ENCODE measurements around the gene SLAMF8.

SLAMF8 gene

DNA sequence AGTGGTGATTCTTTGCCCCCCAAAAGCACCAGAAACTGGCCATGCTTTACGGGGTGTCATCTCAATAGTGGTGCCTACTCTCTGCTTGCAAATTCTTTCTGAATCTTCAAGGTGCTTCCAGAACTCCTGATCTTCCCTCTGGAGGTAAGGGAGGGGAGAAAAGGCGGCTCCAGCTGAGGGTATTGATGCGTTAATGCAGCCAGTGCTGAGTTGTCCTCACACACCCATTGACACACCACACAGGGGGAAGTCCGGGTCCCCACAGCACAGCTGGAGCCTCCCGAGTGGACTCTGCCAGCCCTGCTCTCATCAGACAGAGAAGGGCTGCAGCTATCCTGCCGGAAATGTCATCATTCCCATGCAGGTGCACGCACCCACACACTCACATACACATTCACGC is 34.5 kb downstream of the SLAMF8 start:
- TF ChIP-seq, protein P1, sequence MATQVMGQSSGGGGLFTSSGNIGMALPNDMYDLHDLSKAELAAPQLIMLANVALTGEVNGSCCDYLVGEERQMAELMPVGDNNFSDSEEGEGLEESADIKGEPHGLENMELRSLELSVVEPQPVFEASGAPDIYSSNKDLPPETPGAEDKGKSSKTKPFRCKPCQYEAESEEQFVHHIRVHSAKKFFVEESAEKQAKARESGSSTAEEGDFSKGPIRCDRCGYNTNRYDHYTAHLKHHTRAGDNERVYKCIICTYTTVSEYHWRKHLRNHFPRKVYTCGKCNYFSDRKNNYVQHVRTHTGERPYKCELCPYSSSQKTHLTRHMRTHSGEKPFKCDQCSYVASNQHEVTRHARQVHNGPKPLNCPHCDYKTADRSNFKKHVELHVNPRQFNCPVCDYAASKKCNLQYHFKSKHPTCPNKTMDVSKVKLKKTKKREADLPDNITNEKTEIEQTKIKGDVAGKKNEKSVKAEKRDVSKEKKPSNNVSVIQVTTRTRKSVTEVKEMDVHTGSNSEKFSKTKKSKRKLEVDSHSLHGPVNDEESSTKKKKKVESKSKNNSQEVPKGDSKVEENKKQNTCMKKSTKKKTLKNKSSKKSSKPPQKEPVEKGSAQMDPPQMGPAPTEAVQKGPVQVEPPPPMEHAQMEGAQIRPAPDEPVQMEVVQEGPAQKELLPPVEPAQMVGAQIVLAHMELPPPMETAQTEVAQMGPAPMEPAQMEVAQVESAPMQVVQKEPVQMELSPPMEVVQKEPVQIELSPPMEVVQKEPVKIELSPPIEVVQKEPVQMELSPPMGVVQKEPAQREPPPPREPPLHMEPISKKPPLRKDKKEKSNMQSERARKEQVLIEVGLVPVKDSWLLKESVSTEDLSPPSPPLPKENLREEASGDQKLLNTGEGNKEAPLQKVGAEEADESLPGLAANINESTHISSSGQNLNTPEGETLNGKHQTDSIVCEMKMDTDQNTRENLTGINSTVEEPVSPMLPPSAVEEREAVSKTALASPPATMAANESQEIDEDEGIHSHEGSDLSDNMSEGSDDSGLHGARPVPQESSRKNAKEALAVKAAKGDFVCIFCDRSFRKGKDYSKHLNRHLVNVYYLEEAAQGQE (IDR thresholded peaks at IDR 0.05; ENCODE audit: insufficient read depth in 1 of 2, low read depth in 2 of 2, low read length in 2 of 2), result no peak
- TF ChIP-seq TAF1 (IDR thresholded peaks at IDR 0.05; ENCODE audit: borderline replicate concordance, insufficient read depth, low read length) (no peak), POLR2AphosphoS5 (IDR thresholded peaks at IDR 0.05; ENCODE audit: low read depth, low read length) (no peak), FOXP2 (optimal IDR thresholded peaks at IDR 0.05; ENCODE audit: borderline replicate concordance, extremely low read depth, extremely low read length, insufficient read depth) (no peak), SIN3A (IDR thresholded peaks at IDR 0.05; ENCODE audit: borderline replicate concordance, insufficient read depth, low read length) (no peak)

DNA sequence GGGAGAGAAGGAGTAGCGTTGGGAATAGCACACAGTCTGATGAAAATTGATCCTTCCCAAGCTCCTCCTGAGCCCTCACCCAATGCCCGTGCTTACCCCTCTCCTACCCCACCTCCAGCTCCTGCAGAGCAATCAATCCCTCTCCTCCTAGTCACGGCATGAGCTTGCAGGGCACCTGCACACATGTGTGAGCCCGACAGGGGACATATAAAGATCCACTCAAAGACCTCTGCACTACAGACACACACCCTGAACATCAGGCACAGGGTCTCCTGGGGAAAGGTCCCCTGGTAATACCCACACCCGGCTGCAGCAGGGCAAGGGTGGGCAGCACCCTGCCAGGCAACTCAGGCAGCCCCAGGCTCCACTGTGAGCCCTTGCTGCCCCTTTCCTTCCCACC is 35.4 kb downstream of the SLAMF8 start:
- TF ChIP-seq SIN3A (IDR thresholded peaks at IDR 0.05; ENCODE audit: borderline replicate concordance, insufficient read depth, low read length) (no peak), TAF1 (IDR thresholded peaks at IDR 0.05; ENCODE audit: borderline replicate concordance, insufficient read depth, low read length) (no peak), POLR2AphosphoS5 (IDR thresholded peaks at IDR 0.05; ENCODE audit: low read depth, low read length) (no peak), FOXP2 (optimal IDR thresholded peaks at IDR 0.05; ENCODE audit: borderline replicate concordance, extremely low read depth, extremely low read length, insufficient read depth) (no peak)
- TF ChIP-seq, protein P1 (IDR thresholded peaks at IDR 0.05; ENCODE audit: insufficient read depth in 1 of 2, low read depth in 2 of 2, low read length in 2 of 2), result no peak

DNA sequence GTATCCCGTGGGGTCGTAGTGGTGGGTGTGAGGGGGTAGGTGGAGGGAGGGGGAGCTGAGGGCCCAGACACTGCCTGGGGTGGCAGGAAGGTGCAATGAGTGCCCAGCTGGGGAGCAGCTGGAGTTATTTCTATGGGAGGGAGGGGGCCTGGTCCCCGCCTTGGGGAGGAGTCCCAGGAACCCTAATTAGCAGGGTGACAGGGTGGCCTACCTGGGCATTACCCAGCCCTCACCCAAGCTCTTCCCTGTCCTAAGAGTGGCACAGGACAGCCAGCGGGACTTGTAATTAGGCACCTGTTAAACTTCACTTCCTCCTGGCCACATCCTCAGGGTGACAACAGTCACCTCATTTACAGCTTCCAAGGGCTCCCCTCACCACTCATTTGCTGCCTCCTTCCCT is 35.9 kb downstream of the SLAMF8 start, which contains the start of gene VSIG8:
Gene VSIG8 (minus strand): TSS at position 101 of the 400 bp plus-strand sequence. CDS start 136 bp downstream, outside the sequence.
- TF ChIP-seq, protein P1 (IDR thresholded peaks at IDR 0.05; ENCODE audit: insufficient read depth in 1 of 2, low read depth in 2 of 2, low read length in 2 of 2), result no peak
- no peak for TF ChIP-seq SIN3A (IDR thresholded peaks at IDR 0.05; ENCODE audit: borderline replicate concordance, insufficient read depth, low read length)

DNA sequence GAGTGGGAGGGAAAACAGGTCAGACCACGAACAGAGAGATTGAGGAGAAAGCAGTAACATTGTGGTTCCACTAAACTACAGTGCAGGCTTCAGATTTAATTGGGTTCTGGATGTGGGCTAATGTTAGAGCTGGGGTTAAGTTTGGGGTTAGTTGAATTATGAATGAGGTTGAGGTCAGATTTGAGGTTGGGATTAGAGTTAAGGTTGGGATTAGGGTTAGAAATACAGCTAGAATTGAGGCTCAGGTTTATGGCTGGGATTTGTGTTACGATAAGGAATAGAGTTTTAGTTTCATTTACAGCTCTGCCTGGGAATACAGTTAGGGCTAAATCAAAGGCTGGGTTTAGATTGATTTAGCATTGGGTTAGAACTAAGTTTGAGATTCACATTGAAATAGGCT is 37.6 kb downstream of the SLAMF8 start:
- TF ChIP-seq, protein P1 (IDR thresholded peaks at IDR 0.05; ENCODE audit: insufficient read depth in 1 of 2, low read depth in 2 of 2, low read length in 2 of 2), result no peak
- no peak for TF ChIP-seq SIN3A (IDR thresholded peaks at IDR 0.05; ENCODE audit: borderline replicate concordance, insufficient read depth, low read length)
- no peak for TF ChIP-seq TAF1 (IDR thresholded peaks at IDR 0.05; ENCODE audit: borderline replicate concordance, insufficient read depth, low read length)
- no peak for TF ChIP-seq POLR2AphosphoS5 (IDR thresholded peaks at IDR 0.05; ENCODE audit: low read depth, low read length)
- TF ChIP-seq FOXP2 (optimal IDR thresholded peaks at IDR 0.05; ENCODE audit: borderline replicate concordance, extremely low read depth, extremely low read length, insufficient read depth), result no peak

DNA sequence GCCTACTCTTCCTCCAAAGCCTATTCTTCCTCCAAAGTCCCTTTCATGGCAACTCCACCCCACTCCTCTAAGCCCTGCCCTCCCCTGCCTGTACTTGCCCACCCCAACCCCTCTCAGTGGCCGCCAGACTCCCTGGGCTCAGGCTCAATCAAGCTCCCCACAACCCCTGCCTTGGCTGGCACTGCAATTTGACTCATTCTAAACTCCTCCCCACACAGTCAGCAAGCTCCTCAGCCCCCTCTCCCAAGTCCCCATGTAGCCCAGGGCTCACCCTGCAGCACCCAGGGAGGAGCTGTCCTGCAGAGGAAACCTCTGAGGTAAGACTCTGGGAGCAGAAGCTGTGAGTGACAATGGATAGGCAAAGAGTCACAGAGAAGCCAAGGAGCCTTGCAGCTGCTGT is 39.4 kb downstream of the SLAMF8 start:
- no peak for TF ChIP-seq POLR2AphosphoS5 (IDR thresholded peaks at IDR 0.05; ENCODE audit: low read depth, low read length)
- no peak for TF ChIP-seq FOXP2 (optimal IDR thresholded peaks at IDR 0.05; ENCODE audit: borderline replicate concordance, extremely low read depth, extremely low read length, insufficient read depth)
- TF ChIP-seq, protein P1 (IDR thresholded peaks at IDR 0.05; ENCODE audit: insufficient read depth in 1 of 2, low read depth in 2 of 2, low read length in 2 of 2), result no peak
- no peak for TF ChIP-seq SIN3A (IDR thresholded peaks at IDR 0.05; ENCODE audit: borderline replicate concordance, insufficient read depth, low read length)
- no peak for TF ChIP-seq TAF1 (IDR thresholded peaks at IDR 0.05; ENCODE audit: borderline replicate concordance, insufficient read depth, low read length)
